ENCODE results near the gene DAO.

DAO gene

GRCh38 chr12:108879615-108880254 lies at the start of gene DAO:
DAO (plus strand) TSS chr12:108880092; CDS start chr12:108885007, 4,915 bp downstream.
- in situ Hi-C loops (cut with HindIII; ENCODE audit: low sequenced_read_pairs): no loop called here
- DNase-seq (ENCODE audit: low read depth, low spot score): no peak
- no peak for TF ChIP-seq CTCF (IDR thresholded peaks at IDR 0.05; ENCODE audit: low read depth, low read length)
- no peak within 1 kb of the TSS for H3K4me3 ChIP-seq (ENCODE audit: low read depth, low read length)

- TF ChIP-seq CTCF (IDR thresholded peaks at IDR 0.05; ENCODE audit: low read depth, low read length): no peak
- no peak overlapping the region for H3K4me3 ChIP-seq (ENCODE audit: low read depth, low read length)
- in situ Hi-C loops (cut with HindIII; ENCODE audit: low sequenced_read_pairs): no loop called here
- DNase-seq (ENCODE audit: low read depth, low spot score): no peak
These were observed 48.4 kb upstream of the DAO start for GRCh38 chr12:108831309-108831991.

GRCh38 chr12:108832208-108832607 lies 47.7 kb upstream of the DAO start:
- DNase-seq (ENCODE audit: low read depth, low spot score): peak; percentile 40
- H3K4me3 ChIP-seq (ENCODE audit: low read depth, low read length): no peak overlapping the region
- no peak for TF ChIP-seq CTCF (IDR thresholded peaks at IDR 0.05; ENCODE audit: low read depth, low read length)
- in situ Hi-C loops (cut with HindIII; ENCODE audit: low sequenced_read_pairs): no loop called here

GRCh38 chr12:108832730-108833354 lies 47.0 kb upstream of the DAO start:
- in situ Hi-C loops (cut with HindIII; ENCODE audit: low sequenced_read_pairs): no loop called here
- no peak overlapping the region for H3K4me3 ChIP-seq (ENCODE audit: low read depth, low read length)
- DNase-seq (ENCODE audit: low read depth, low spot score): peak; percentile 93
- no peak for TF ChIP-seq CTCF (IDR thresholded peaks at IDR 0.05; ENCODE audit: low read depth, low read length)

GRCh38 chr12:108833355-108833733 lies 46.5 kb upstream of the DAO start:
- TF ChIP-seq CTCF (IDR thresholded peaks at IDR 0.05; ENCODE audit: low read depth, low read length): no peak

GRCh38 chr12:108833757-108834472 lies 46.0 kb upstream of the DAO start:
- TF ChIP-seq CTCF (IDR thresholded peaks at IDR 0.05; ENCODE audit: low read depth, low read length): no peak
- in situ Hi-C loops (cut with HindIII; ENCODE audit: low sequenced_read_pairs): no loop called here
- peak; percentile 80 for DNase-seq (ENCODE audit: low read depth, low spot score)
- H3K4me3 ChIP-seq (ENCODE audit: low read depth, low read length): no peak overlapping the region

More at GRCh38 chr12:108833355-108833733, 46.5 kb upstream of the DAO start:
- no peak overlapping the region for H3K4me3 ChIP-seq (ENCODE audit: low read depth, low read length)
- in situ Hi-C loops (cut with HindIII; ENCODE audit: low sequenced_read_pairs): no loop called here
- DNase-seq (ENCODE audit: low read depth, low spot score): peak; percentile 89
